ENCODE data around the gene GPR18.

Gene GPR18, protein sequence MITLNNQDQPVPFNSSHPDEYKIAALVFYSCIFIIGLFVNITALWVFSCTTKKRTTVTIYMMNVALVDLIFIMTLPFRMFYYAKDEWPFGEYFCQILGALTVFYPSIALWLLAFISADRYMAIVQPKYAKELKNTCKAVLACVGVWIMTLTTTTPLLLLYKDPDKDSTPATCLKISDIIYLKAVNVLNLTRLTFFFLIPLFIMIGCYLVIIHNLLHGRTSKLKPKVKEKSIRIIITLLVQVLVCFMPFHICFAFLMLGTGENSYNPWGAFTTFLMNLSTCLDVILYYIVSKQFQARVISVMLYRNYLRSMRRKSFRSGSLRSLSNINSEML

DNA sequence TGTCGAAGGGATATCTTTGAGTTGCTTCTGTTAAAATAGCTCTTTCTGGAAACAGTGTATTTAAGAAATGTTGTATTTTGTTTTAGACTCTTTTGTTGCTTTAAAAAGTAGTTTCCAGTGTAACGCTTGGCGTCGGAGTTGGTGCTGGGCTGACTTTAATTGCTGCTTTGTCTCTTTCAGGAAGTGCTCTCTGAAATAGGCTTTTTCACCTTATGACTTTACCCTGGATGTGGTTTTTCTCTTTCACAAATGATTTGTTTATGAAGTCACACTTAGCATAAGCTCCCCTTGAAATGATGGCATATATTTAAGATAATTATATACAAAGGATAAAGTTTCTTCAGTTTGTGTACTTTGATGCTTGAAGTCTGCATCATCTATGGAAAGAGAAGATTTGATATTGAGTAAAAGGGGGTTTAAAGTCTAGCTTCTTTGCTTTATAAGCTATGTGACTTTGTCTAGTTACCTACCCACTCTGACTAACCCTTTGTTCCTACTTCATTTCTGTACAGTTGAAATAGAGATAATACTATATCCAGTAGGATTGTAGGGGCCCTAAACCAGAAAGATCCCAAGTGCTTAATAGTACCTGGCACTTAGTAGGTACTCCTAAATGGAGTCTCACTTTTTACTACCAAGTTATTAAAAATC, at the start of gene GPR18:
TSS of gene GPR18 (minus strand) at position 170 of the 651 bp plus-strand sequence. CDS start 2,507 bp downstream, outside the sequence.
- ATAC-seq (ENCODE audit: low read depth) (no peak), DNase-seq (ENCODE audit: low spot score) (no peak)
- Histone ChIP-seq H3K27ac (ENCODE audit: poor library complexity, severe bottlenecking) (no peak within 1 kb of the TSS), H3K36me3 (ENCODE audit: low read depth) (peaks cover 20% of the 10 kb centered on the region; the same call in 1 of the 2 replicates), H3K4me1 (ENCODE audit: insufficient read depth, poor library complexity, severe bottlenecking) (no peaks in the 10 kb centered on the region), H3K9me3 (ENCODE audit: severe bottlenecking) (no peaks in the 10 kb centered on the region), H3K4me3 (ENCODE audit: severe bottlenecking) (no peak within 1 kb of the TSS), H3K27me3 (ENCODE audit: insufficient read depth, poor library complexity, severe bottlenecking) (no peaks in the 10 kb centered on the region)
- TF ChIP-seq, protein P1, sequence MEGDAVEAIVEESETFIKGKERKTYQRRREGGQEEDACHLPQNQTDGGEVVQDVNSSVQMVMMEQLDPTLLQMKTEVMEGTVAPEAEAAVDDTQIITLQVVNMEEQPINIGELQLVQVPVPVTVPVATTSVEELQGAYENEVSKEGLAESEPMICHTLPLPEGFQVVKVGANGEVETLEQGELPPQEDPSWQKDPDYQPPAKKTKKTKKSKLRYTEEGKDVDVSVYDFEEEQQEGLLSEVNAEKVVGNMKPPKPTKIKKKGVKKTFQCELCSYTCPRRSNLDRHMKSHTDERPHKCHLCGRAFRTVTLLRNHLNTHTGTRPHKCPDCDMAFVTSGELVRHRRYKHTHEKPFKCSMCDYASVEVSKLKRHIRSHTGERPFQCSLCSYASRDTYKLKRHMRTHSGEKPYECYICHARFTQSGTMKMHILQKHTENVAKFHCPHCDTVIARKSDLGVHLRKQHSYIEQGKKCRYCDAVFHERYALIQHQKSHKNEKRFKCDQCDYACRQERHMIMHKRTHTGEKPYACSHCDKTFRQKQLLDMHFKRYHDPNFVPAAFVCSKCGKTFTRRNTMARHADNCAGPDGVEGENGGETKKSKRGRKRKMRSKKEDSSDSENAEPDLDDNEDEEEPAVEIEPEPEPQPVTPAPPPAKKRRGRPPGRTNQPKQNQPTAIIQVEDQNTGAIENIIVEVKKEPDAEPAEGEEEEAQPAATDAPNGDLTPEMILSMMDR (IDR thresholded peaks at IDR 0.05; ENCODE audit: poor library complexity, severe bottlenecking), result no peak

DNA sequence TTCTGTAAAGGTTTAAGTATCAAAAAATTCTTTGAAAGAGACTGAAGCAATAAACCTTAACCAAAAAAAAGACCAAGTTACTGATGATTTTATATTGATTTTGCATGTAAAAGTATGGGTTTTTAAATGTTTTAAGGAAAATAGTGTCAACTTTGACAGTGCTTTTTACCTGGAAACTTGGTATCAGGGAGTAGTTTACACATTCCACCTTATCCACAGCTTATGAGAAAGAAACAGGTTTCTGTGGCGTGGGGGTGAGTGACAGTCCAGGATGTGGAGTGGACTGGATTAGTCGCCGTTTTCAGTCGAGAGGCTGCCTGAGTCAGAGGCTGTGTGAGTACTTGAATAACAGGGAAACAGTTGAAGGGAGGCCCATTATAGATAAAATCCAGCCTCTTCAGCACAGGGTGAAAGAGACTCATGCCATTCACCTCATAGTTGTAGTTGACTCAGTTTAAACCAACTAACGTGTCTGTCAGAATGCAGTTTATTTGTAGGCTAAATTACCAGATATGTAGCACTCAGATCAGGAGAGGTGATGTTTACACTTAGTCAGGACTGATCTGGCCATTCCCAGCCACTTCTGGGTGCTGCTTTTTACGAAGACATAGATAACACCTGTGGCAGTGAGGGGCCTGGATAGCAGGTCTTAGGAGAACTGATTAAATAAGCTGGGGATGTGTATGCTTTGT, 49.6 kb upstream of the GPR18 start:
- DNase-seq (ENCODE audit: low spot score) (no peak), ATAC-seq (ENCODE audit: low read depth) (peak; percentile 88)
- Histone ChIP-seq H3K4me1 (ENCODE audit: insufficient read depth, poor library complexity, severe bottlenecking) (peaks cover 2% of the 10 kb centered on the region), H3K9me3 (ENCODE audit: severe bottlenecking) (no peaks in the 10 kb centered on the region), H3K27ac (ENCODE audit: poor library complexity, severe bottlenecking) (no peak overlapping the region), H3K27me3 (ENCODE audit: insufficient read depth, poor library complexity, severe bottlenecking) (no peaks in the 10 kb centered on the region), H3K4me3 (ENCODE audit: severe bottlenecking) (no peak overlapping the region), H3K36me3 (ENCODE audit: low read depth) (no peaks in the 10 kb centered on the region)
- TF ChIP-seq, protein P1 (IDR thresholded peaks at IDR 0.05; ENCODE audit: poor library complexity, severe bottlenecking), result no peak

DNA sequence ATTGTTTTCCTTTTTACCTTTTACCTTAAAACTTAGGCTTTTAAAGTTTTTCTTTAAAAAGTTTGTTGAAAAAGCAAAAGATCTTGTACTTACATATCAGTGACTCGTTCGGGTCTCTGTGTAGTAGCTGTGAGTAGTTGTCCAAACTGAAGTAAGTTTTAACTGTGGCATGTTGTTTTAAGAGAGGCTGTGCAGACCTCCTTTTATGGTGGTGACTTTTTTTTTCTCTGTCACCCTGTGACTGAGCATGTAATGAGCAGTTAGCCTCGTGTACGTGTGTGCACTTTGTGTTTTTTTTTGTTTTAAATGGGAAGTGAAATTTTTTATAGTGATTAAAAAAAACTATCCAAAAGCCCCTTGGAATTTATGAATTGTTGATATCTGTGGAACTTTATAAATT, 49.1 kb upstream of the GPR18 start, which contains the start of gene GPR183:
TSS of gene GPR183 (minus strand) at position 153 of the 400 bp plus-strand sequence. CDS start 11,254 bp downstream, outside the sequence.
- TF ChIP-seq, protein P1 (IDR thresholded peaks at IDR 0.05; ENCODE audit: poor library complexity, severe bottlenecking), result no peak
- DNase-seq (ENCODE audit: low spot score) (no peak), ATAC-seq (ENCODE audit: low read depth) (peak; percentile 26; the same call in 1 of the 3 replicates)
- Histone ChIP-seq H3K36me3 (ENCODE audit: low read depth) (no peaks in the 10 kb centered on the region), H3K27me3 (ENCODE audit: insufficient read depth, poor library complexity, severe bottlenecking) (no peaks in the 10 kb centered on the region), H3K4me1 (ENCODE audit: insufficient read depth, poor library complexity, severe bottlenecking) (peaks cover 2% of the 10 kb centered on the region), H3K27ac (ENCODE audit: poor library complexity, severe bottlenecking) (no peak within 1 kb of the TSS), H3K4me3 (ENCODE audit: severe bottlenecking) (no peak within 1 kb of the TSS), H3K9me3 (ENCODE audit: severe bottlenecking) (no peaks in the 10 kb centered on the region)

DNA sequence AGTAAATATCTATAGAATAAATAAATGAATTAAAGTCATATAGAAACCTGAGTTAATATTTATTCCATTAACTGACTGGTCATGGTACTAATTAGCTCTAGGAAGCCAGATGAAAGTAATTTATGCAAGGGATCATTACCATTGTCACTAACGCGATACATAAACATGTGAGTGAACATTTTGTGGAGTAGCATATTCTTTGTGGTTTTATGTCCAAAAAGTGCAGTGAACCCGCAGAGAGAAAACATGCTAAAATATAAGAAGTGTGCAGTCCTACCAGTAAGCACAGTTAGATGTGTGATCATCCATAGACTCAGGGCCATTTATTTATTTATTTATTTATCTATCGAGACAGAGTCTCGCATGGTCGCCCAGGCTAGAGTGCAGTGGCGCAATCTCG, 47.4 kb upstream of the GPR18 start:
- no peaks in the 10 kb centered on the region for H3K36me3 ChIP-seq (ENCODE audit: low read depth)
- DNase-seq (ENCODE audit: low spot score), result no peak
- ATAC-seq (ENCODE audit: low read depth), result no peak
- no peak overlapping the region for H3K4me3 ChIP-seq (ENCODE audit: severe bottlenecking)
- TF ChIP-seq, protein P1 (IDR thresholded peaks at IDR 0.05; ENCODE audit: poor library complexity, severe bottlenecking), result no peak
- no peaks in the 10 kb centered on the region for H3K27me3 ChIP-seq (ENCODE audit: insufficient read depth, poor library complexity, severe bottlenecking)
- no peaks in the 10 kb centered on the region for H3K9me3 ChIP-seq (ENCODE audit: severe bottlenecking)
- no peak overlapping the region for H3K27ac ChIP-seq (ENCODE audit: poor library complexity, severe bottlenecking)
- H3K4me1 ChIP-seq (ENCODE audit: insufficient read depth, poor library complexity, severe bottlenecking), result peaks cover 2% of the 10 kb centered on the region
